HG03095 (cell line): ENCODE results near the gene HACD2.
A peak's percentile ranks its signal among the peaks of the same experiment; 100 is the strongest.
"Not testable (repeated sequence)": the region's sequence is repeated elsewhere in the genome, so short reads cannot be mapped to it uniquely, and the experiment has no call there.

Source experiments
- ATAC-seq: cut with Tn5 transposase; IDR thresholded peaks from one replicate; pipeline ENCODE4 v1.9.1; 2021; ENCODE audit warnings: moderate library complexity; ENCODE audit not compliant: unreplicated experiment

The HACD2 gene

GRCh38 chr3:123613543-123613942, 28.7 kb upstream of the HACD2 start:
- no peak for ATAC-seq

- not testable (repeated sequence) for ATAC-seq
Measured at GRCh38 chr3:123611674-123612073, 26.8 kb upstream of the HACD2 start.

GRCh38 chr3:123611082-123611481, 26.2 kb upstream of the HACD2 start:
- ATAC-seq = no peak

GRCh38 chr3:123610331-123610730, 25.5 kb upstream of the HACD2 start:
- peak; percentile 66 for ATAC-seq

- ATAC-seq = no peak
Measured at GRCh38 chr3:123609063-123609462, 24.2 kb upstream of the HACD2 start.

GRCh38 chr3:123608263-123608937, 23.5 kb upstream of the HACD2 start:
- ATAC-seq = no peak

GRCh38 chr3:123606527-123606926, 21.7 kb upstream of the HACD2 start:
- no peak for ATAC-seq

- peak; percentile 73 for ATAC-seq
Measured at GRCh38 chr3:123605789-123606234, 21.0 kb upstream of the HACD2 start.

GRCh38 chr3:123603153-123603552, 18.3 kb upstream of the HACD2 start:
- ATAC-seq = not testable (repeated sequence)

GRCh38 chr3:123602325-123602724, 17.5 kb upstream of the HACD2 start:
- ATAC-seq = no peak

- not testable (repeated sequence) for ATAC-seq
Measured at GRCh38 chr3:123600863-123601262, 16.0 kb upstream of the HACD2 start.

GRCh38 chr3:123597561-123597960, 12.7 kb upstream of the HACD2 start:
- no peak for ATAC-seq

GRCh38 chr3:123595396-123596180, 10.7 kb upstream of the HACD2 start:
- no peak for ATAC-seq

GRCh38 chr3:123593381-123593780, 8.5 kb upstream of the HACD2 start:
- no peak for ATAC-seq

- ATAC-seq = no peak
Measured at GRCh38 chr3:123590685-123591450, 6.0 kb upstream of the HACD2 start.

- ATAC-seq = no peak
Measured at GRCh38 chr3:123587401-123587800, 2.5 kb upstream of the HACD2 start.

- ATAC-seq = no peak
Measured at GRCh38 chr3:123586968-123587367, 2.1 kb upstream of the HACD2 start.

GRCh38 chr3:123586131-123586530, 1.3 kb upstream of the HACD2 start:
- ATAC-seq = no peak

- ATAC-seq = peak; percentile 31
Measured at GRCh38 chr3:123584284-123584987, 417 bp downstream of the HACD2 start.

- ATAC-seq = no peak
Measured at GRCh38 chr3:123583561-123583960, 1.3 kb downstream of the HACD2 start.

- no peak for ATAC-seq
Measured at GRCh38 chr3:123582315-123582714, 2.5 kb downstream of the HACD2 start.
